ENCODE data around the gene CEP57L1. TPM values are rescaled to one million over a fixed set of nuclear protein-coding genes. Genes with fewer than 3 reads are reported as not detected.
A peak's percentile ranks its signal among the peaks of the same experiment; 100 is the strongest.

The CEP57L1 gene
- total and polyA plus RNA-seq, 9 of the 15 experiments (the other 6 are each of a cell fraction or from before 2014, with no cell fraction given): 39.4 to 88.6 (median 61.8) TPM

DNA sequence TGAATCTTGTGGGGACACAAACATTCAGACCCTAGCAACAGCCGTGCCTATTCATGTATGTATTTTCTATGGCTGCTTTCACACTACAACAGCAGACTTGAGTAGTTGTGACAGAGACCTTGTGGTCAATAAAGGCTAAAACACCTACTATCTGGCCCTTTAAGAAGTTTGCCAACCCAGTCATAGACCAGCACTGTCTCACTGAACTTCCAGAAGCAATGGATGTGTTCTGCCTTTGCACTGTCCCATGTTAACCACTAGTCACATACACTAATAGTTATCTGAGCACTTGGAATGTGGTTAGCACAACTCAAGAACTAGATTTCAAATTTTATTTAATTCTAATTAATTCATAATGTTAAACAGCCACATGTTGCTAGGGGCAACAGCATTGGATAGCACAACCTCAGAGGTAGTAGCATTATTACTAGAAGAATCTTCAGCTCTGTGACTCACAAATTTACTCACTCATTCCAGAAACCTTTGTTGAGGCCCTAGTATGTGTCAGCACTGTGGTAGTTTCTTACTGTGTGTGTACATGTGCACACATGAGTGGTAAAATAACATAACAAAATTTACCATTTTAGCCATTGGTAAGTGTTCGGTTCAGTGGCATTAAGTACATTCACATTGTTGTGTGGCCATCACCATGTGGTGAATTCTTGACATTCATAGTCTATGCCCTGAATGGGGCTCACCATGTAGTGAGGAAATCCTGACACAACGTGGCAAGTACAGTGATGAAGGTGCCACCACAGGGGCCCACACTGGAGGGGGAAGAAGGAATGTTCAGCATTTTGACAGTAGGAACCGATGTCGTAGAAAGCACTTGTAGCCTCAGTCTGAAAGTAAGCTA, 107.3 kb downstream of the CEP57L1 start:
- WGBS (ENCODE audit: insufficient coverage, low coverage, missing lambda C conversion rate): 59% methylated on average over 5 of the region's 5 CpGs
- POLR2A ChIA-PET: interaction anchor here (0.7 to 1.3 kb wide), 3 partner anchors 8 to 23 kb away, joined by 3 to 5 read pairs (median 3); no protein-coding TSS in a partner anchor
- Histone ChIP-seq H3K27ac (ENCODE audit: extremely low read depth, low read depth, low read length) (no peak overlapping the region), H3K27me3 (ENCODE audit: control insufficient read depth in 2 of 2, insufficient read depth in 2 of 2, low read length in 2 of 2) (no peaks in the 10 kb centered on the region), H3K79me2 (ENCODE audit: control insufficient read depth, insufficient read depth, low read length) (no peaks in the 10 kb centered on the region), H4K20me1 (replicated peaks; ENCODE audit: control insufficient read depth, insufficient read depth, low read length) (no peaks in the 10 kb centered on the region), H3K4me2 (ENCODE audit: insufficient read depth, low read length) (no peak overlapping the region), H3K36me3 (ENCODE audit: control insufficient read depth, insufficient read depth, low read length) (no peaks in the 10 kb centered on the region), H3K9ac (ENCODE audit: insufficient read depth in 1 of 2, low read depth in 2 of 2, low read length in 2 of 2) (no peak overlapping the region), H3K9me3 (replicated peaks; ENCODE audit: control insufficient read depth, insufficient read depth, low read depth, low read length) (no peaks in the 10 kb centered on the region; the same call in 1 of the 2 replicates), H3K9me1 (ENCODE audit: control insufficient read depth, insufficient read depth, low read length) (no peaks in the 10 kb centered on the region), H3K4me1 (replicated peaks in 1 of 2; ENCODE audit: control insufficient read depth in 2 of 2, insufficient read depth in 2 of 2, low read length in 2 of 2) (no peaks in the 10 kb centered on the region), H3K4me3 (no peak overlapping the region), H2AFZ (ENCODE audit: low read depth, low read length) (peak overlapping the region; percentile 18)
- TF ChIP-seq RFX1 (IDR thresholded peaks at IDR 0.05): peak; percentile 54; the same call in 1 of the 2 replicates
- TF ChIP-seq GABPA (tag; conservative IDR thresholded peaks at IDR 0.05; ENCODE audit: low read depth): no peak
- TF ChIP-seq PHF21A (IDR thresholded peaks at IDR 0.05; ENCODE audit: borderline replicate concordance, low read depth): no peak
- TF ChIP-seq ZNF830 (CRISPR knock-in tag; IDR thresholded peaks at IDR 0.05): no peak
- no peak for TF ChIP-seq YY1 (IDR thresholded peaks at IDR 0.05; ENCODE audit: borderline replicate concordance in 1 of 3, control insufficient read depth in 1 of 3, extremely low read depth in 1 of 3, insufficient read depth in 3 of 3, insufficient read length in 1 of 3, insufficient replicate concordance in 2 of 3, low read depth in 1 of 3, low read length in 2 of 3)
- intact Hi-C loops (cut with micrococcal nuclease) (no loop called here), in situ Hi-C loops (cut with MboI) (no loop called here)
- no TSS peak for BruUV-seq (replicated peaks)
- CTCF ChIA-PET (ENCODE audit: low intra/inter-chr PET ratio): no interaction called here
- ATAC-seq: peak; percentile 61
- no peak for DNase-seq (ENCODE audit: extremely low read depth in 1 of 4, low spot score in 3 of 4)
- peak; percentile 69 for FAIRE-seq
